HFFc6 (cell line): ENCODE results near the gene BCR. TPM values are rescaled to one million over a fixed set of nuclear protein-coding genes. Genes with fewer than 3 reads are reported as not detected.

Source experiments
- DNase-seq: peaks from one replicate; pipeline ENCODE4 v3.0.0-alpha.2; 2018
- H3K27ac Mint-ChIP-seq: 2 replicates; pipeline ENCODE4 v1.8.0; 2020; ENCODE audit warnings: mild to moderate bottlenecking, mixed read lengths
- H3K27me3 Mint-ChIP-seq: 2 replicates; pipeline ENCODE4 v1.8.0; 2021; ENCODE audit warnings: mild to moderate bottlenecking, moderate library complexity, mixed read lengths; ENCODE audit not compliant: insufficient read depth
- H3K36me3 Mint-ChIP-seq: 2 replicates; pipeline ENCODE4 v1.8.0; 2021; ENCODE audit warnings: low read depth, mixed read lengths
- H3K4me1 Mint-ChIP-seq: 2 replicates; pipeline ENCODE4 v1.8.0; 2020; ENCODE audit warnings: low read depth, mixed read lengths
- H3K4me3 Mint-ChIP-seq: 2 replicates; pipeline ENCODE4 v1.8.0; 2020; ENCODE audit warnings: mild to moderate bottlenecking, moderate library complexity, mixed read lengths
- H3K9me3 Mint-ChIP-seq: 2 replicates; pipeline ENCODE4 v1.8.0; 2020; ENCODE audit warnings: mild to moderate bottlenecking, mixed read lengths
- total RNA-seq, 6 experiments: library from RNA; stranded (reverse); fragmentation: NEBNext Ultra II Directional; extraction: Animal tissue kit (Norgen Biotek cat#: 25700); gene quantifications; 2 replicates in 1 of 6; 3 replicates in 5 of 6; pipeline ENCODE4 v1.2.3, GENCODE V29; 2021
- TF ChIP-seq, protein P1 (sequence below): fragments of 200-600 bp; sonication (generic); IDR thresholded peaks from 2 replicates; pipeline ENCODE4 v1.5.0; 2021; ENCODE audit warnings: antibody characterized with exemption, mild to moderate bottlenecking

The BCR gene
- total RNA-seq, 6 experiments from 2014 or later, result 28.0 to 41.3 (median 31.3) TPM

DNA sequence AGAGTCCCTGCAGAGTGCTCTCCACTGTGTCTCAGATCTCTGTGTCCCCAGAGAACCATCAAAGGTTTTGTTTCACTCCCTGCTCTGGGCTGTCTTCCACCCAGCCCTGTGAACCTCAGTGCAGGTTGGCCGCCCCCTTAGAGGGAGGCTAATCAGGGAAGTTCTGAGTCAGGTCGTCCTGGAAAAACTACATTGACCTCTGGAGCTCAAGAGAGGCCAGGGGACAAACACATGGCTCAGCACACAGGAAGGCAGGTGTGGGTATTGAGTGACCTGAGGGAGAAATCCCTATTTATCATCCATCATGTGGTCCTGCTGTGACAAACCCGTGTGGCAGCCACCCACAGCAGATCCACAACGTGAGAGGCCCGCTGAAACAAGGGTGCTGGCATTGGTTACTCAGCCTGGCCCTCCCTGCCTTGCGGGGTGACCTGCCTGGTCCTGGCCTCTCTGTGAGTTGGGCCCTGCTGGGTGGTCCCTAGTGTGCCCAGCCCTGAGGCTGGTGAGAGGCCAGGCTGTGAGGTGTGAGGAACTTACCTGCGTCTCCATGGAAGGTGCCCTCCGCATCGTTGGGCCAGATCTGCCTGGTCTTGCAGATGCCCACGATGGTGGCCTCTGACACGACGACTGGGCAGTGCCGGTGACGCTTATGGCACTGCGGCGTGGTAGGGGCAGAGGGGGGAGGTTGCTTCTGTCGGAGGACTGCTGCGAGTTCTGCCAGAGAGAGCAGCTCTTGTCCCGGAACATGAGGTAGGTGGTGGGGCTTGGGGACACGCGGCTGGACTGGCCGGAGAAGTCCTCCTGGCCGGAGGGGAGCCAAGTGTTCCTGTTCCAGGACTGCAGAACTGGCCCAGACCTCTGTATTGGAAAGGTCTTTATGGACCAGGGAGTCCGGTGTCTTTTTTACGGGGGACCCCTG is 669 bp upstream of the BCR start:
- no peaks in the 10 kb centered on the region; the same call in 1 of the 2 replicates for H3K9me3 Mint-ChIP-seq
- DNase-seq, result no peak
- TF ChIP-seq, protein P1, sequence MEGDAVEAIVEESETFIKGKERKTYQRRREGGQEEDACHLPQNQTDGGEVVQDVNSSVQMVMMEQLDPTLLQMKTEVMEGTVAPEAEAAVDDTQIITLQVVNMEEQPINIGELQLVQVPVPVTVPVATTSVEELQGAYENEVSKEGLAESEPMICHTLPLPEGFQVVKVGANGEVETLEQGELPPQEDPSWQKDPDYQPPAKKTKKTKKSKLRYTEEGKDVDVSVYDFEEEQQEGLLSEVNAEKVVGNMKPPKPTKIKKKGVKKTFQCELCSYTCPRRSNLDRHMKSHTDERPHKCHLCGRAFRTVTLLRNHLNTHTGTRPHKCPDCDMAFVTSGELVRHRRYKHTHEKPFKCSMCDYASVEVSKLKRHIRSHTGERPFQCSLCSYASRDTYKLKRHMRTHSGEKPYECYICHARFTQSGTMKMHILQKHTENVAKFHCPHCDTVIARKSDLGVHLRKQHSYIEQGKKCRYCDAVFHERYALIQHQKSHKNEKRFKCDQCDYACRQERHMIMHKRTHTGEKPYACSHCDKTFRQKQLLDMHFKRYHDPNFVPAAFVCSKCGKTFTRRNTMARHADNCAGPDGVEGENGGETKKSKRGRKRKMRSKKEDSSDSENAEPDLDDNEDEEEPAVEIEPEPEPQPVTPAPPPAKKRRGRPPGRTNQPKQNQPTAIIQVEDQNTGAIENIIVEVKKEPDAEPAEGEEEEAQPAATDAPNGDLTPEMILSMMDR, result no peak; the same call in 1 of the 2 replicates
- peaks cover 16% of the 10 kb centered on the region; the same call in 1 of the 2 replicates for H3K36me3 Mint-ChIP-seq
- peak overlapping the region; percentile 36; the same call in 1 of the 2 replicates for H3K27ac Mint-ChIP-seq
- peaks cover 5% of the 10 kb centered on the region for H3K27me3 Mint-ChIP-seq
- H3K4me1 Mint-ChIP-seq, result peaks cover 44% of the 10 kb centered on the region
- H3K4me3 Mint-ChIP-seq, result peak overlapping the region; percentile 80

- H3K27me3 Mint-ChIP-seq, result peaks cover under 1% of the 10 kb centered on the region
- H3K4me1 Mint-ChIP-seq, result peaks cover 51% of the 10 kb centered on the region
- DNase-seq, result no peak
- peak overlapping the region; percentile 76 for H3K4me3 Mint-ChIP-seq
- TF ChIP-seq, protein P1, result no peak
- peaks cover 13% of the 10 kb centered on the region; the same call in 1 of the 2 replicates for H3K36me3 Mint-ChIP-seq
- no peaks in the 10 kb centered on the region; the same call in 1 of the 2 replicates for H3K9me3 Mint-ChIP-seq
- H3K27ac Mint-ChIP-seq, result no peak overlapping the region
Observed at GRCh38 chr22:23180893-23181720, 798 bp downstream of the BCR start.

GRCh38 chr22:23181721-23182308 is 1.5 kb downstream of the BCR start:
- H3K27ac Mint-ChIP-seq, result no peak overlapping the region
- peak overlapping the region; percentile 84 for H3K4me3 Mint-ChIP-seq
- H3K27me3 Mint-ChIP-seq, result no peaks in the 10 kb centered on the region; the same call in 1 of the 2 replicates
- no peaks in the 10 kb centered on the region for H3K9me3 Mint-ChIP-seq
- DNase-seq, result no peak
- H3K4me1 Mint-ChIP-seq, result peaks cover 55% of the 10 kb centered on the region
- H3K36me3 Mint-ChIP-seq, result peaks cover 8% of the 10 kb centered on the region; the same call in 1 of the 2 replicates
- TF ChIP-seq, protein P1, result no peak

GRCh38 chr22:23182309-23183060 is 2.2 kb downstream of the BCR start:
- H3K27me3 Mint-ChIP-seq, result no peaks in the 10 kb centered on the region; the same call in 1 of the 2 replicates
- TF ChIP-seq, protein P1, result no peak
- H3K9me3 Mint-ChIP-seq, result no peaks in the 10 kb centered on the region
- no peak overlapping the region for H3K27ac Mint-ChIP-seq
- peaks cover 59% of the 10 kb centered on the region for H3K4me1 Mint-ChIP-seq
- peak overlapping the region; percentile 84 for H3K4me3 Mint-ChIP-seq
- DNase-seq, result no peak
- peaks cover 9% of the 10 kb centered on the region for H3K36me3 Mint-ChIP-seq
